Cardiac muscle cell (in vitro differentiated cells and primary cell): ENCODE results near the gene ZNF318. TPM values are rescaled to one million over a fixed set of nuclear protein-coding genes. Genes with fewer than 3 reads are reported as not detected.
"Not testable (repeated sequence)": the region's sequence is repeated elsewhere in the genome, so short reads cannot be mapped to it uniquely, and the experiment has no call there.

Experiments
- DNase-seq, 2 donors: peaks; one replicate each; pipeline versions ENCODE4 v3.0.0 to v3.0.0-alpha.2; 2010 to 2017; ENCODE audit warnings: low read depth in 1 of 2, low spot score in 1 of 2
- H3K27ac ChIP-seq: fragments of 200-600 bp; sonication (generic); 2 replicates; pipeline ENCODE4 v1.5.1; 2016
- H3K27me3 ChIP-seq: fragments of 200-600 bp; sonication (generic); 2 replicates; pipeline ENCODE4 v1.6.0; 2016; ENCODE audit warnings: control low read depth
- H3K36me3 ChIP-seq: fragments of 200-600 bp; sonication (generic); 2 replicates; pipeline ENCODE4 v1.5.1; 2016; ENCODE audit warnings: control low read depth
- H3K4me1 ChIP-seq: fragments of 200-600 bp; sonication (generic); 2 replicates; pipeline ENCODE4 v1.8.1; 2017; ENCODE audit warnings: low read depth, mild to moderate bottlenecking, mixed run types
- H3K4me3 ChIP-seq: fragments of 200-600 bp; sonication (generic); 2 replicates; pipeline ENCODE4 v1.5.1; 2016; ENCODE audit warnings: mild to moderate bottlenecking
- H3K9me3 ChIP-seq: fragments of 200-600 bp; sonication (generic); 2 replicates; pipeline ENCODE4 v1.5.1; 2017; ENCODE audit warnings: low read depth, mild to moderate bottlenecking, control low read depth
- polyA plus RNA-seq: library from polyadenylated mRNA; unstranded; fragments of >200 nt; fragmentation: Nextera tagmentation; extraction: Ambion mirVana; gene quantifications from 2 replicates; pipeline ENCODE4 v1.2.1, GENCODE V29; 2016
- total RNA-seq: library from RNA; depleted of rRNA; stranded (reverse); fragments of >200 nt; gene quantifications from 2 replicates; pipeline ENCODE4 v1.2.3, GENCODE V29; 2016
- TF ChIP-seq, protein P1 (sequence below): IDR thresholded peaks from 2 replicates; pipeline ENCODE4 v1.5.1; 2012; ENCODE audit warnings: low read depth, mild to moderate bottlenecking, low read length

The ZNF318 gene
- total and polyA plus RNA-seq, 2 experiments from 2014 or later, result 16.2 to 27.2 TPM

DNA sequence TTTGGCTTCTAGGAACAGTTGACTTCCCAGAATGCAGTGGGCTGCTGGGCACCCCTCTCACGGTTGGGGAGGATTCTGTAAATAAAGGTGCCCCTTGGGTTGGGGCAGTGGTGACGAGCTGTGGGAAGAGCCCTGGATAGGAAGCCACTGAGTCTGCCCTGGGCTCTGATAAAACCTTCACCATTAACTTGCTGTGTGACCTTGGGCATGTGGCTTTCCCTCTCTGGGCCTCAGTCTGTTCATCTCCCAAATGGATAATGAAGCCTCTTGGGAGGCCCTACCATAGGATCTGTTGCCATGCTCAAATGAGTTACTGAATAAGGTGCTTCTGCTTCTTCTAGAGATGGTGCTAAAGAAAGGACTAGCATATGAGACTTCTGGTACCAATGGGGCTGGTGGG is 64.6 kb downstream of the ZNF318 start:
- no peak overlapping the region for H3K27ac ChIP-seq
- peaks cover 11% of the 10 kb centered on the region for H3K27me3 ChIP-seq
- H3K4me3 ChIP-seq, result no peak overlapping the region
- no peaks in the 10 kb centered on the region for H3K4me1 ChIP-seq
- H3K9me3 ChIP-seq, result no peaks in the 10 kb centered on the region
- H3K36me3 ChIP-seq, result no peaks in the 10 kb centered on the region
- no peak for DNase-seq
- TF ChIP-seq, protein P1, sequence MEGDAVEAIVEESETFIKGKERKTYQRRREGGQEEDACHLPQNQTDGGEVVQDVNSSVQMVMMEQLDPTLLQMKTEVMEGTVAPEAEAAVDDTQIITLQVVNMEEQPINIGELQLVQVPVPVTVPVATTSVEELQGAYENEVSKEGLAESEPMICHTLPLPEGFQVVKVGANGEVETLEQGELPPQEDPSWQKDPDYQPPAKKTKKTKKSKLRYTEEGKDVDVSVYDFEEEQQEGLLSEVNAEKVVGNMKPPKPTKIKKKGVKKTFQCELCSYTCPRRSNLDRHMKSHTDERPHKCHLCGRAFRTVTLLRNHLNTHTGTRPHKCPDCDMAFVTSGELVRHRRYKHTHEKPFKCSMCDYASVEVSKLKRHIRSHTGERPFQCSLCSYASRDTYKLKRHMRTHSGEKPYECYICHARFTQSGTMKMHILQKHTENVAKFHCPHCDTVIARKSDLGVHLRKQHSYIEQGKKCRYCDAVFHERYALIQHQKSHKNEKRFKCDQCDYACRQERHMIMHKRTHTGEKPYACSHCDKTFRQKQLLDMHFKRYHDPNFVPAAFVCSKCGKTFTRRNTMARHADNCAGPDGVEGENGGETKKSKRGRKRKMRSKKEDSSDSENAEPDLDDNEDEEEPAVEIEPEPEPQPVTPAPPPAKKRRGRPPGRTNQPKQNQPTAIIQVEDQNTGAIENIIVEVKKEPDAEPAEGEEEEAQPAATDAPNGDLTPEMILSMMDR, result no peak

DNA sequence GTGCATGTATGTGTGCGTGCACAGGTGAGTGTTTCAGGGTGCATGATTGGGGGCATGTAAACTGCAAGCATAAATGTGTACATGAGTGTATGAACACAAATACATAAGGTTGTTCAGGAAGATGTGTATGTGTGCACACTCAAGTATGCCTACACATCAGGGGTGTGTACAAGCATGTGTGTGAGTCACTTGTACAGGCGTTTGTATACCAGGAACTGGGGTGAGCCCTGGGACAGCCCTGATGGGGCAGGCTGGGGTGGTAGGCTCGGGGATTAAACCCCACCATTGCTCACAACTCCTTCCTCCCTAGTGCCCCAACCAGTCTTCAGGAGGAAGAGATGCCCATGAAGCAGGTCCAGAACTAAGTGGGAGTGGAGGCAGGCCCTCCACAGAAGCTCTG is 65.1 kb downstream of the ZNF318 start:
- no peak overlapping the region for H3K27ac ChIP-seq
- H3K4me3 ChIP-seq, result no peak overlapping the region
- H3K9me3 ChIP-seq, result no peaks in the 10 kb centered on the region
- DNase-seq, result no peak
- H3K27me3 ChIP-seq, result peaks cover 10% of the 10 kb centered on the region
- TF ChIP-seq, protein P1, result no peak
- H3K36me3 ChIP-seq, result no peaks in the 10 kb centered on the region
- no peaks in the 10 kb centered on the region for H3K4me1 ChIP-seq

DNA sequence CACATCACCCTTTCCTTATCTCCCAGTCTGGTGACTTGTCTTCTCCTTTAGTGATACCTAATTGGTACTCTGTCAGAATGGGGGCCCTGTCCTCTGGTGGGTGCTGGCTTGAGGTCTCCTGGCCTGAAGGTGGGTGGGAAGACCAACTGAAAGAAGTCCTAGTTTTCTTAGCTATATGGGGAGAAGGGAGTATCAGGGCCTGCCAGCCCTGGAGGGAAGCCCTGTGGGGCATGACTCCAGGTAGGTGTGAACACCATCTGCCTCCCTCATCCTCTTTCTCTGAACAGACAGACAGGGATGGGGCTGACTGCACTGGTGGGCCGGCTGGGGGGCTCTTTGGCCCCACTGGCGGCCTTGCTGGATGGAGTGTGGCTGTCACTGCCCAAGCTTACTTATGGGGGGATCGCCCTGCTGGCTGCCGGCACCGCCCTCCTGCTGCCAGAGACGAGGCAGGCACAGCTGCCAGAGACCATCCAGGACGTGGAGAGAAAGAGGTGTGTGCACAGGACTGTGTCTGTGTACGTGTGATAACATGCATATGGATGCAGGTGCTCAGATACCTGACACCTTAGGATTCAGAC is 65.6 kb downstream of the ZNF318 start:
- Histone ChIP-seq H3K4me1 (no peaks in the 10 kb centered on the region), H3K9me3 (no peaks in the 10 kb centered on the region), H3K27ac (no peak overlapping the region), H3K4me3 (no peak overlapping the region), H3K36me3 (no peaks in the 10 kb centered on the region), H3K27me3 (peaks cover 5% of the 10 kb centered on the region)
- TF ChIP-seq, protein P1, result no peak
- no peak for DNase-seq

DNA sequence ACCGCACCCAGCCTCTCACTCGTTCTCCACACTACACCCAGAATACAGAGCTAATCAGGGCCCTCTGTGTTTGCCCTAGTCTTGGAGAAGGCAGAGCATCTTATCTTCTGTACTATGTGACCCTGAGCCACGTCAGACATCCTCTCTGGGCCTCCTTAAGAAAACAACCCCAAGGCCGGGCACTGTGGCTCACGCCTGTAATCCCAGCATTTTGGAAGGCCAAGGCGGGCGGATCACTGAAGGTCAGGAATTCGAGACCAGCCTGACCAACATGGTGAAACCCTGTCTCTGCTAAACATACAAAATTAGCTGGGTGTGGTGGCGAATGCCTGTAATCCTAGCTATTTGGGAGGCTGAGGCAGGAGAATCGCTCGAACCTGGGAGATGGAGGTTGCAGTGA is 66.4 kb downstream of the ZNF318 start:
- H3K4me1 ChIP-seq, H3K4me3 ChIP-seq, H3K9me3 ChIP-seq, H3K36me3 ChIP-seq, H3K27ac ChIP-seq, DNase-seq, H3K27me3 ChIP-seq: not testable (repeated sequence)

DNA sequence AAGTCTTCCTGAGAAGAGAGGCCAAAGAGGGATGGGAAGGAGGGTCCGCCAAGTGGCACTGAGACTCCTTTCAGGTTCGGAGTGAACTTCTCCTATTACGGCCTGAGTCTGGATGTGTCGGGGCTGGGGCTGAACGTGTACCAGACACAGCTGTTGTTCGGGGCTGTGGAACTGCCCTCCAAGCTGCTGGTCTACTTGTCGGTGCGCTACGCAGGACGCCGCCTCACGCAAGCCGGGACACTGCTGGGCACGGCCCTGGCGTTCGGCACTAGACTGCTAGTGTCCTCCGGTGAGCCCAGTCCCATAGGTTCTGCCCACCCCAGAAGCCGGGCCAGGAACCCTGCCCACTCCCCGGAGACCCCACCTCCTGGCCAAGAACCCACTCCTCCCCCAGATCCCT is 67.3 kb downstream of the ZNF318 start:
- DNase-seq, result no peak
- TF ChIP-seq, protein P1, result no peak

DNA sequence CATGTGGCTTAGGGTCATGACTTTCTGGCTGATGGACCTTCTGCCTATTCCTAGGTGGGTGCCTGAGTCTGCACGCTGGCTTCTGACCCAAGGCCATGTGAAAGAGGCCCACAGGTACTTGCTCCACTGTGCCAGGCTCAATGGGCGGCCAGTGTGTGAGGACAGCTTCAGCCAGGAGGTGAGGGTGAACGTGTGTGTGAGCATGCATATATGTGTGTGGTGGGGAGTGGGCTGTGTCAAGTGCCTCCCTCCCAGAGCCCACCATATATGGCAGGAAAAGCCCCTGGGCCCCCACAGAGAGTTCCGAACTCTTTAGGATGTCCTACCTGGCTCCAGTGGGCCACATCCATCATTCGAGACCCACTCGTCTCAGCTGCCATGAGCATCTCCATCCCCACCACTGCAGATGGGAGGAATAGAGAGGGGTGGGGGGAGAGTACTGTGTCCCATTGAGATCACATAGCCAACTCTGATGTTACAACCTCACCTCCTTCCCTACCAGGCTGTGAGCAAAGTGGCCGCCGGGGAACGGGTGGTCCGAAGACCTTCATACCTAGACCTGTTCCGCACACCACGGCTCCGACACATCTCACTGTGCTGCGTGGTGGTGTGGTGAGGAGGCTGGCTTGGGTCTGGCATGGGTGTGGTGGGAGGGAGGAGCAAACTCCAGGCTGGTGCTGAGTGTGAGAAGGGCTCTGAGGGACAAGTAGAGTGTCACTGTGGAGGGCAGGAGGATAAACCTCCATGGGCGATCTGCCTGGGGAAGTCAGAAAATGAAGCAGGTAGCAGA is 68.2 kb downstream of the ZNF318 start:
- Histone ChIP-seq H3K4me3 (no peak overlapping the region), H3K4me1 (no peaks in the 10 kb centered on the region), H3K27me3 (no peaks in the 10 kb centered on the region), H3K9me3 (no peaks in the 10 kb centered on the region), H3K36me3 (no peaks in the 10 kb centered on the region), H3K27ac (no peak overlapping the region)
- no peak for DNase-seq
- TF ChIP-seq, protein P1, result no peak

More for the DNA sequence above, 67.3 kb downstream of the ZNF318 start:
- no peaks in the 10 kb centered on the region for H3K36me3 ChIP-seq
- no peaks in the 10 kb centered on the region for H3K27me3 ChIP-seq
- no peaks in the 10 kb centered on the region for H3K9me3 ChIP-seq
- no peak overlapping the region for H3K4me3 ChIP-seq
- no peak overlapping the region for H3K27ac ChIP-seq
- no peaks in the 10 kb centered on the region for H3K4me1 ChIP-seq
